ENCODE measurements around the gene NDUFB6. TPM values are rescaled to one million over a fixed set of nuclear protein-coding genes. Genes with fewer than 3 reads are reported as not detected.

The NDUFB6 gene
- total RNA-seq, 1 donor from 2014 or later, result 28.0 TPM

DNA sequence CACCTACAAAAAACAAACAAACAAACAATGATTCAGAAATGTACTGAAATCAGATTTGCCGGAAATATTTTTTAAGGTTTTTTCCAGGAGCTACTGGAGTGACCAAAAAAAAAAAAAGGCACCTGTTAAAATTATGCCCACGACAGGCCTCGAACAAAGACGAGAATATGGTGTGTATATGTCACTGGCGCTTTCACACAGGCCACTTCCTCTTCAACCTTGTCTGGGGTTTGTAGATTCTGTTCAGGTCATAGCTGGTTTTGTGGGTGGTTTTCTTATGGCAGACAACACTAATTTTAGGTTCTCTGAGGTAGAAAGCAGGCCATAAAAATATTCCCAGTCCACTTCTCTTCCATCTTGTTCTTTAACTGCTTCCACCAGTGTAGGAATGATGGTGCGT lies 7.0 kb downstream of the NDUFB6 start:
- Histone ChIP-seq H3K4me1 (peaks cover 3% of the 10 kb centered on the region), H3K36me3 (peaks cover 0 to 15% of the 10 kb centered on the region in 2 donors), H3K27me3 (no peaks in the 10 kb centered on the region), H3K27ac (no peak overlapping the region), H3K4me3 (no peak overlapping the region), H3K9me3 (no peaks in the 10 kb centered on the region)
- TF ChIP-seq, protein P1, sequence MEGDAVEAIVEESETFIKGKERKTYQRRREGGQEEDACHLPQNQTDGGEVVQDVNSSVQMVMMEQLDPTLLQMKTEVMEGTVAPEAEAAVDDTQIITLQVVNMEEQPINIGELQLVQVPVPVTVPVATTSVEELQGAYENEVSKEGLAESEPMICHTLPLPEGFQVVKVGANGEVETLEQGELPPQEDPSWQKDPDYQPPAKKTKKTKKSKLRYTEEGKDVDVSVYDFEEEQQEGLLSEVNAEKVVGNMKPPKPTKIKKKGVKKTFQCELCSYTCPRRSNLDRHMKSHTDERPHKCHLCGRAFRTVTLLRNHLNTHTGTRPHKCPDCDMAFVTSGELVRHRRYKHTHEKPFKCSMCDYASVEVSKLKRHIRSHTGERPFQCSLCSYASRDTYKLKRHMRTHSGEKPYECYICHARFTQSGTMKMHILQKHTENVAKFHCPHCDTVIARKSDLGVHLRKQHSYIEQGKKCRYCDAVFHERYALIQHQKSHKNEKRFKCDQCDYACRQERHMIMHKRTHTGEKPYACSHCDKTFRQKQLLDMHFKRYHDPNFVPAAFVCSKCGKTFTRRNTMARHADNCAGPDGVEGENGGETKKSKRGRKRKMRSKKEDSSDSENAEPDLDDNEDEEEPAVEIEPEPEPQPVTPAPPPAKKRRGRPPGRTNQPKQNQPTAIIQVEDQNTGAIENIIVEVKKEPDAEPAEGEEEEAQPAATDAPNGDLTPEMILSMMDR (IDR thresholded peaks at IDR 0.05), result no peak
- no peak for TF ChIP-seq POLR2AphosphoS5 (IDR thresholded peaks at IDR 0.05; ENCODE audit: insufficient read depth in 1 of 2, low read depth in 1 of 2)
- TF ChIP-seq POLR2A (IDR thresholded peaks at IDR 0.05), result no peak
- intact Hi-C loops (cut with DNase I), result no loop called here
- no peak for DNase-seq (ENCODE audit: extremely low spot score in 2 of 2)

DNA sequence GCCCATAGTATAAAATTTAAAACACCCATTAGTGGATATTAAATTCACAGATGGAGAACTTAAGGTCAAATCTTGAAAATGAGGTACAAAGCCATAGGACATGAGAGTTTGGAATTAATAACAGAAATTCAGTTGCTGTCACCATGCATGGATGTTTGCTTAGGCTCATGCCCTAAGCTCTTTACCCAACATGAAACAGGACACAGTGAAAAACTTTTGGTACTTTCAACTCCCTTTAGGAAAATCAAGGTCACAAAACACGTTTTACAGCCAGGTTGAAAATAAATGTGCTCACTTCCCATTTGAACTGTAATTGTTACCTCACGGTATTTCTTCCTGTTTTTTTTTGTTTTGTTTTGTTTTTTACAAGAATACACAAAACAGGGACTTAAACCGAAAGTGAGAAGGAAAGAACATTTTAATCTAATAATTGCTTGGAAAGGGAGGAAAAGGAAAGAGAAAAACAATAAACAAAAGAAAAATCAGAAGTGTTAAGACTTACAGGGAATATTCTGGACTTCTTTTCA lies 14.5 kb downstream of the NDUFB6 start:
- Histone ChIP-seq H3K9me3 (no peaks in the 10 kb centered on the region), H3K4me3 (no peak overlapping the region), H3K27ac (no peak overlapping the region), H3K36me3 (no peaks in the 10 kb centered on the region), H3K4me1 (peaks cover under 1% of the 10 kb centered on the region), H3K27me3 (no peaks in the 10 kb centered on the region)
- TF ChIP-seq, protein P1 (IDR thresholded peaks at IDR 0.05), result no peak
- TF ChIP-seq POLR2AphosphoS5 (IDR thresholded peaks at IDR 0.05; ENCODE audit: insufficient read depth in 1 of 2, low read depth in 1 of 2) (no peak), POLR2A (IDR thresholded peaks at IDR 0.05) (no peak)
- DNase-seq (ENCODE audit: extremely low spot score in 2 of 2), result no peak
- intact Hi-C loops (cut with DNase I), result no loop called here

DNA sequence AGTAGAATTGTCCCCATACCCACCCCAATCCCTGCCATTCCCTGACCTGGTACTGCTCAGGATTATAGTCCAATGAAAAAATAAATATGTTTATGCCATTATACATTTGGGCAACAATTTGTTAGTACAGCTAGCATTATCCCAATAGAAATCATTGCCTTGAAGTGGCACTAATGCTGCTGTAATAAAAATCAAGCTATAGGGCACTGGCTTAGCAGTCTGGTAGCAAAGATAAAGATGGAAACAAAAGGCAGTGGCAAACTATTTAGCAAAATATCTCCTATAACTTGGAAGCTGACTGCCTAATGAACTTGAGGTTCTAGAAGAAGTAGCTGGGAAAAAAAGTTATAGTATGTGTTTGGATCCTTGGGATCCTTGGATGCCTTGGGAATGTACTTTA lies 18.4 kb downstream of the NDUFB6 start:
- H3K4me3 ChIP-seq, result no peak overlapping the region
- no peak for DNase-seq (ENCODE audit: extremely low spot score in 2 of 2)
- H3K36me3 ChIP-seq, result no peaks in the 10 kb centered on the region
- peaks cover 19% of the 10 kb centered on the region for H3K4me1 ChIP-seq
- TF ChIP-seq POLR2AphosphoS5 (IDR thresholded peaks at IDR 0.05; ENCODE audit: insufficient read depth in 1 of 2, low read depth in 1 of 2) (no peak), POLR2A (IDR thresholded peaks at IDR 0.05) (no peak)
- TF ChIP-seq, protein P1 (IDR thresholded peaks at IDR 0.05), result no peak
- no peaks in the 10 kb centered on the region for H3K27me3 ChIP-seq
- no peaks in the 10 kb centered on the region for H3K9me3 ChIP-seq
- intact Hi-C loops (cut with DNase I), result no loop called here
- no peak overlapping the region for H3K27ac ChIP-seq

DNA sequence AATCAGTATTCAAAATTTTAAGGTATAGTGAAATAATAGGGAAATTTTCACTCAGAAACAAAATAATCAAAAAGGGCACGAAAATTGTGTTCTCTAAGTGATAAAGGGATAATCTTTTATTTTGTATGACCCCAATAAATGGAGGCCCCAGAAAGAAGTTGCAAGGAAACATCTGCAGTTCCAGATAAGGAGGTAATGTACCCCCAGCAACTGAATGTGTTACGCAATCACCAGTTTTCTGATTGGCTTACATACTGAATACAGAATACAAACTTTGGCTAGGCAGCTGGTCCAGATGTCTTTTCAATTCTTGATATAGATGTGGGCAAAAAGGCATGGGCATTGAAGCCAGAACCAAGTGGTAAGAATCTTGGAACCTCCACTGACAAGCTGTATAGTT lies 18.9 kb downstream of the NDUFB6 start:
- Histone ChIP-seq H3K36me3 (no peaks in the 10 kb centered on the region), H3K27me3 (no peaks in the 10 kb centered on the region), H3K9me3 (no peaks in the 10 kb centered on the region), H3K4me1 (peaks cover 24% of the 10 kb centered on the region), H3K27ac (no peak overlapping the region), H3K4me3 (no peak overlapping the region)
- TF ChIP-seq POLR2A (IDR thresholded peaks at IDR 0.05) (no peak), POLR2AphosphoS5 (IDR thresholded peaks at IDR 0.05; ENCODE audit: insufficient read depth in 1 of 2, low read depth in 1 of 2) (no peak)
- TF ChIP-seq, protein P1 (IDR thresholded peaks at IDR 0.05), result no peak
- DNase-seq (ENCODE audit: extremely low spot score in 2 of 2), result no peak
- intact Hi-C loops (cut with DNase I), result no loop called here

DNA sequence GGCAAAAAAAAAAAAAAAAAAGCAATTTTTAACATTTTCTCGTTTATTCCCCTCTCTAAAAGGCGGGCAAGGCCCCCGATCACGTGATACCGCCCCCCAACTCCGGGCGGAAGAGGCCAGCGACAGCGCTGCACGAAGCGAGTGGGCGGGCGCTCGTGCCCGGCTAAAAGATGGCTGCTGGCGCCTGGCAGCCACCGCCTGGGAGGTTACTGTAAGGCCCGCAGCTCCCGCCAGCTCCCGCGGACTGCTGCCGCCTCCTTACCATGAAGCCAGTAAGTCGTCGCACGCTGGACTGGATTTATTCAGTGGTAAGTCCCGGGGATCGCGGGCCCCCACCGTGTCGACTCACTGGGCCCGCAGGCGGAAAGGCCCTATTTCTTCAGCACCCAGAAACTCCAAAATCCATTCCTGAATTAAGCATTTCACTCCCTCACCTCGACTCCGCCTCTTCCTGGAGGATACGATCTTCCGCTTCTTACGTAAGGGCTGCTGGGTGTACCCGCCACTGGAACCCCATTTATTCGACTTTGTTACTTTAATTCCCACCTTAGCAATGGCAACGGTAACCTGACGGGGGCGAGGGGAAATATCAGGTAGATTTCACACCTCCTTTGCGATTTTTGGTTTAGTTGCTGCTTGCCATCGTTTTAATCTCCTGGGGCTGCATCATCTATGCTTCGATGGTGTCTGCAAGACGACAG lies 20.6 kb downstream of the NDUFB6 start, which contains the start of the genes SMIM27 and TOPORS:
TSS of gene SMIM27 (plus strand) at position 156 of the 701 bp plus-strand sequence. CDS start at position 264, 108 bp downstream.
TSS of gene TOPORS (minus strand) at position 415 of the 701 bp plus-strand sequence. CDS start at position 265, 150 bp downstream.
- intact Hi-C loops (cut with DNase I), result no loop called here
- Histone ChIP-seq H3K27ac (peak within 1 kb of the TSS; percentile 93), H3K36me3 (no peaks in the 10 kb centered on the region), H3K9me3 (no peaks in the 10 kb centered on the region), H3K4me1 (peaks cover 33% of the 10 kb centered on the region), H3K27me3 (no peaks in the 10 kb centered on the region), H3K4me3 (peak within 1 kb of the TSS; percentile 69 to 91)
- TF ChIP-seq POLR2AphosphoS5 (IDR thresholded peaks at IDR 0.05; ENCODE audit: insufficient read depth in 1 of 2, low read depth in 1 of 2) (peak; percentile 92 to 98), POLR2A (IDR thresholded peaks at IDR 0.05) (peak in 1 of 2 donors; percentile 78)
- TF ChIP-seq, protein P1 (IDR thresholded peaks at IDR 0.05), result peak in 1 of 3 experiments; percentile 12
- peak in 1 of 2 donors; percentile 96 for DNase-seq (ENCODE audit: extremely low spot score in 2 of 2)
